ENCODE results near the gene PSMD7. TPM values are rescaled to one million over a fixed set of nuclear protein-coding genes. Genes with fewer than 3 reads are reported as not detected.

Gene PSMD7
- total RNA-seq, 1 experiment from 2014 or later, result 152 TPM

DNA sequence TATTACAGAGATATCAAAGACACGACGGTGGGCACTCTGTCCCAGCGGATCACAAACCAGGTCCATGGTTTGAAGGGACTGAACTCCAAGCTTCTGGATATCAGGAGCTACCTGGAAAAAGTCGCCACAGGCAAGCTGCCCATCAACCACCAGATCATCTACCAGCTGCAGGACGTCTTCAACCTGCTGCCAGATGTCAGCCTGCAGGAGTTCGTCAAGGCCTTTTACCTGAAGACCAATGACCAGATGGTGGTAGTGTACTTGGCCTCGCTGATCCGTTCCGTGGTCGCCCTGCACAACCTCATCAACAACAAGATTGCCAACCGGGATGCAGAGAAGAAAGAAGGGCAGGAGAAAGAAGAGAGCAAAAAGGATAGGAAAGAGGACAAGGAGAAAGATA, 8.7 kb downstream of the PSMD7 start:
- no peak for TF ChIP-seq CTCF (IDR thresholded peaks at IDR 0.05; ENCODE audit: unreplicated experiment)
- H3K4me1 Mint-ChIP-seq (ENCODE audit: low read depth, unreplicated experiment), result no peaks in the 10 kb centered on the region
- CTCF ChIA-PET, result interaction anchor here (0.9 kb wide), 1 partner anchor 557 kb away, joined by 3 read pairs; no protein-coding TSS in a partner anchor
- H3K27me3 Mint-ChIP-seq (ENCODE audit: unreplicated experiment), result no peaks in the 10 kb centered on the region
- intact Hi-C loops (cut with micrococcal nuclease; ENCODE audit: unreplicated experiment), result no loop called here
- BruUV-seq (replicated peaks), result no TSS peak
- H3K9me3 Mint-ChIP-seq (ENCODE audit: low read depth, unreplicated experiment), result no peaks in the 10 kb centered on the region
- no peak overlapping the region for H3K4me3 Mint-ChIP-seq (ENCODE audit: low read depth, unreplicated experiment)
- no peak for DNase-seq
- H3K27ac Mint-ChIP-seq (ENCODE audit: unreplicated experiment), result peak overlapping the region; percentile 12
- peaks cover 72% of the 10 kb centered on the region for H3K36me3 Mint-ChIP-seq (ENCODE audit: insufficient read depth, unreplicated experiment)

- Mint-ChIP-seq H3K9me3 (ENCODE audit: low read depth, unreplicated experiment) (no peaks in the 10 kb centered on the region), H3K4me1 (ENCODE audit: low read depth, unreplicated experiment) (no peaks in the 10 kb centered on the region), H3K4me3 (ENCODE audit: low read depth, unreplicated experiment) (no peak overlapping the region), H3K27me3 (ENCODE audit: unreplicated experiment) (no peaks in the 10 kb centered on the region), H3K27ac (ENCODE audit: unreplicated experiment) (no peak overlapping the region), H3K36me3 (ENCODE audit: insufficient read depth, unreplicated experiment) (peaks cover 63% of the 10 kb centered on the region)
- no peak for TF ChIP-seq CTCF (IDR thresholded peaks at IDR 0.05; ENCODE audit: unreplicated experiment)
- BruUV-seq (replicated peaks), result no TSS peak
- CTCF ChIA-PET, result interaction anchor here (0.5 to 0.9 kb wide), 3 partner anchors 8 to 556 kb away, joined by 3 to 6 read pairs (median 4); no protein-coding TSS in a partner anchor
- intact Hi-C loops (cut with micrococcal nuclease; ENCODE audit: unreplicated experiment), result no loop called here
- no peak for DNase-seq
Measured at GRCh38 chr16:74305978-74306784, 9.6 kb downstream of the PSMD7 start.

- CTCF ChIA-PET, result no interaction called here
- Mint-ChIP-seq H3K27me3 (ENCODE audit: unreplicated experiment) (no peaks in the 10 kb centered on the region), H3K4me3 (ENCODE audit: low read depth, unreplicated experiment) (no peak overlapping the region), H3K4me1 (ENCODE audit: low read depth, unreplicated experiment) (no peaks in the 10 kb centered on the region), H3K27ac (ENCODE audit: unreplicated experiment) (no peak overlapping the region), H3K36me3 (ENCODE audit: insufficient read depth, unreplicated experiment) (peaks cover 51% of the 10 kb centered on the region), H3K9me3 (ENCODE audit: low read depth, unreplicated experiment) (no peaks in the 10 kb centered on the region)
- no TSS peak for BruUV-seq (replicated peaks)
- intact Hi-C loops (cut with micrococcal nuclease; ENCODE audit: unreplicated experiment), result no loop called here
- no peak for TF ChIP-seq CTCF (IDR thresholded peaks at IDR 0.05; ENCODE audit: unreplicated experiment)
- DNase-seq, result no peak
Measured at GRCh38 chr16:74307383-74307782, 10.8 kb downstream of the PSMD7 start.

DNA sequence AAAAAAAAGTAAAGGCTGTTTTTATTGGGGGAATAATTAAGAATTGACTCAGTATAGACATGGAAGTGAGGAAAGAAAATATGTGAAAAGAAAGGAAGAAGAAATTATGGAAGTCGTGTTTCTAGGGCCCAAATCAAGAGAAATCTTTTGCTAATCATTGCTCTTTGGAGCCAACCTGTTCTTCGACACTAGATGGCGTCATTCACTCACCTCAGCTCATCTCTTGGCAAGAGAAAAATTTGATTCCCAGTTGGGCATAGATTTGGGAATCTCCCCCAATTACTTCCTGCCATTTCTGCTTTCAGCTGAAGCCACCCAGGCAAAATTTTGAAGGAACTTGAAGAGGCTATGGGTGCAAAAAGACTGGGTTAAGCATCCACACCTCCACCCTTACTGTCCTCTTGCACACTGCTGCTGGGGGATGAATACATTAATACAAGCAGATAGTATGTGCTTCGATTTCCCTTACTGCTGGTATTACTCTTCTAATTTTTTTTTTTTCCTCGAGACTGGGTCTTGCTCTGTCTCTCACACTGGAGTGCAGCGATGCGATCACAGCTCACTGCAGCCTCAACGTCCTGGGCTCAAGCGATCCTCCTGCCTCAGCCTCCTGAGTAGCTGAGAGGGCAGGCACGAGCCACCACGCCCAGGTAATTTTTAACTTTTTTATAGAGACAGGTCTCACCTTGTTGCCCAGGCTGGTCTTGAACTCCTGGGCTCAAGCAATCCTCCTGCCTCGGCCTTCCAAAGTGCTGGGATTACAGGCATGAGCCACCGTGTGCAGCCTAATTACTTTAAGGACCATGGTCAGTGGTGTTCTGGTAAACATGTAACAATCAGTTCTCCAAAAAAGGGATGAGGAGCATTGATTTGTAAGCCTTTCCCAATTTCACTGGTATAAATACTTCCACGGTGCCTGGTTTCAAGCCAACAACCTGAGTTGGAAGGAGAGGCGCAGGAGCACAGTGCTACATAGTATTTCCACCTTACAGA, 13.5 kb downstream of the PSMD7 start:
- Mint-ChIP-seq H3K27ac (ENCODE audit: unreplicated experiment) (no peak overlapping the region), H3K4me3 (ENCODE audit: low read depth, unreplicated experiment) (no peak overlapping the region), H3K9me3 (ENCODE audit: low read depth, unreplicated experiment) (no peaks in the 10 kb centered on the region), H3K27me3 (ENCODE audit: unreplicated experiment) (no peaks in the 10 kb centered on the region), H3K4me1 (ENCODE audit: low read depth, unreplicated experiment) (no peaks in the 10 kb centered on the region), H3K36me3 (ENCODE audit: insufficient read depth, unreplicated experiment) (peaks cover 24% of the 10 kb centered on the region)
- CTCF ChIA-PET, result interaction anchor here (0.6 to 1.3 kb wide), 6 partner anchors 12 to 1385 kb away, joined by 3 to 7 read pairs (median 4); partner anchors contain the start of gene PSMD7
- intact Hi-C loops (cut with micrococcal nuclease; ENCODE audit: unreplicated experiment), result loop anchor here (2.0 kb wide), 1 partner anchor 121 kb away; no protein-coding TSS in a partner anchor
- TF ChIP-seq CTCF (IDR thresholded peaks at IDR 0.05; ENCODE audit: unreplicated experiment), result peak; percentile 67
- DNase-seq, result peak; percentile 38
- no TSS peak for BruUV-seq (replicated peaks)
